ENCODE measurements around the gene FAM83G.

GRCh38 chr17:18994631-18995030, 9.9 kb downstream of the FAM83G start:
- TF ChIP-seq POLR2A (IDR thresholded peaks at IDR 0.05) (no peak), CTCF (IDR thresholded peaks at IDR 0.05) (no peak)

Data from testis (tissue), 2 donors.